Endodermal cell (in vitro differentiated cells): Measurements from ENCODE around the gene GOLGA5. TPM values are rescaled to one million over a fixed set of nuclear protein-coding genes. Genes with fewer than 3 reads are reported as not detected.

Experiments
- DNase-seq: peaks from one replicate; pipeline ENCODE4 v3.0.0-alpha.2; 2017
- H3K27ac ChIP-seq: 2 replicates; pipeline ENCODE4 v1.5.1; 2013; ENCODE audit warnings: mild to moderate bottlenecking, low read depth, low read length, moderate library complexity
- H3K27me3 ChIP-seq: 2 replicates; pipeline ENCODE4 v1.6.1; 2013; ENCODE audit warnings: mild to moderate bottlenecking, low read length, moderate library complexity; ENCODE audit not compliant: insufficient read depth, control insufficient read depth, poor library complexity, severe bottlenecking
- H3K36me3 ChIP-seq: 2 replicates; pipeline ENCODE4 v1.7.0; 2013; ENCODE audit warnings: mild to moderate bottlenecking, low read length, moderate library complexity; ENCODE audit not compliant: control insufficient read depth, insufficient read depth
- H3K4me1 ChIP-seq: one replicate; pipeline ENCODE4 v1.7.0; 2013; ENCODE audit warnings: low read length; ENCODE audit not compliant: control insufficient read depth, insufficient read depth
- H3K4me3 ChIP-seq: 2 replicates; pipeline ENCODE4 v1.5.1; 2013; ENCODE audit warnings: mild to moderate bottlenecking, low read length, moderate library complexity
- H3K9ac ChIP-seq: 2 replicates; pipeline ENCODE4 v1.6.1; 2013; ENCODE audit warnings: mild to moderate bottlenecking, low read length, moderate library complexity; ENCODE audit not compliant: poor library complexity, severe bottlenecking; ENCODE audit errors: extremely low read depth
- H3K9me3 ChIP-seq: 2 replicates; pipeline ENCODE4 v1.6.1; 2013; ENCODE audit warnings: mild to moderate bottlenecking, low read length, moderate library complexity; ENCODE audit not compliant: control insufficient read depth
- H3K27ac Mint-ChIP-seq: 2 replicates; pipeline ENCODE4 v1.8.0; 2020; ENCODE audit warnings: mixed read lengths
- H3K27me3 Mint-ChIP-seq: 2 replicates; pipeline ENCODE4 v1.8.0; 2021; ENCODE audit warnings: mild to moderate bottlenecking, mixed read lengths; ENCODE audit not compliant: insufficient read depth
- H3K36me3 Mint-ChIP-seq: 2 replicates; pipeline ENCODE4 v1.8.0; 2020; ENCODE audit warnings: low read depth, mixed read lengths
- H3K4me1 Mint-ChIP-seq: 2 replicates; pipeline ENCODE4 v1.8.0; 2020; ENCODE audit warnings: mixed read lengths
- H3K4me3 Mint-ChIP-seq: 2 replicates; pipeline ENCODE4 v1.8.0; 2020; ENCODE audit warnings: mild to moderate bottlenecking, moderate library complexity, mixed read lengths
- H3K9me3 Mint-ChIP-seq: 2 replicates; pipeline ENCODE4 v1.8.0; 2020; ENCODE audit warnings: mild to moderate bottlenecking, mixed read lengths
- WGBS, 2 experiments: methylation state at CpG; one replicate each; pipeline versions ENCODE4 v1.1.5 to v1.1.7; 2013; ENCODE audit warnings: missing lambda C conversion rate in 2 of 2, mixed read lengths in 1 of 2; ENCODE audit not compliant: insufficient coverage in 1 of 2, insufficient read length in 1 of 2; 5-methylcytosine and 5-hydroxymethylcytosine counted together
- total RNA-seq, 2 donors: library from RNA; stranded (reverse); fragmentation: NEBNext Ultra II Directional in 1 of 2; extraction: Animal tissue kit (Norgen Biotek cat#: 25700) in 1 of 2; gene quantifications; 2 replicates in 1 of 2; 3 replicates in 1 of 2; pipeline ENCODE4 v1.2.1, GENCODE V29; 2021
- TF ChIP-seq, protein P1 (sequence below): fragments of 200-600 bp; sonication (generic); conservative IDR thresholded peaks from 2 replicates; pipeline ENCODE4 v1.5.0; 2021; ENCODE audit warnings: antibody characterized with exemption, mild to moderate bottlenecking

Gene GOLGA5
- total RNA-seq, 2 donors from 2014 or later: 29.3 to 41.1 TPM

- Histone ChIP-seq H3K4me1 (no peaks in the 10 kb centered on the region), H3K4me3 (no peak overlapping the region), H3K36me3 (no peaks in the 10 kb centered on the region), H3K9me3 (no peaks in the 10 kb centered on the region), H3K9ac (no peak overlapping the region), H3K27me3 (no peaks in the 10 kb centered on the region), H3K27ac (no peak overlapping the region)
- no peak for DNase-seq
- TF ChIP-seq, protein P1, sequence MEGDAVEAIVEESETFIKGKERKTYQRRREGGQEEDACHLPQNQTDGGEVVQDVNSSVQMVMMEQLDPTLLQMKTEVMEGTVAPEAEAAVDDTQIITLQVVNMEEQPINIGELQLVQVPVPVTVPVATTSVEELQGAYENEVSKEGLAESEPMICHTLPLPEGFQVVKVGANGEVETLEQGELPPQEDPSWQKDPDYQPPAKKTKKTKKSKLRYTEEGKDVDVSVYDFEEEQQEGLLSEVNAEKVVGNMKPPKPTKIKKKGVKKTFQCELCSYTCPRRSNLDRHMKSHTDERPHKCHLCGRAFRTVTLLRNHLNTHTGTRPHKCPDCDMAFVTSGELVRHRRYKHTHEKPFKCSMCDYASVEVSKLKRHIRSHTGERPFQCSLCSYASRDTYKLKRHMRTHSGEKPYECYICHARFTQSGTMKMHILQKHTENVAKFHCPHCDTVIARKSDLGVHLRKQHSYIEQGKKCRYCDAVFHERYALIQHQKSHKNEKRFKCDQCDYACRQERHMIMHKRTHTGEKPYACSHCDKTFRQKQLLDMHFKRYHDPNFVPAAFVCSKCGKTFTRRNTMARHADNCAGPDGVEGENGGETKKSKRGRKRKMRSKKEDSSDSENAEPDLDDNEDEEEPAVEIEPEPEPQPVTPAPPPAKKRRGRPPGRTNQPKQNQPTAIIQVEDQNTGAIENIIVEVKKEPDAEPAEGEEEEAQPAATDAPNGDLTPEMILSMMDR: no peak
- Mint-ChIP-seq H3K27me3 (no peaks in the 10 kb centered on the region), H3K9me3 (no peaks in the 10 kb centered on the region), H3K36me3 (no peaks in the 10 kb centered on the region), H3K27ac (no peak overlapping the region), H3K4me1 (peaks cover 6% of the 10 kb centered on the region), H3K4me3 (no peak overlapping the region)
- WGBS, 2 experiments: 70 to 92% methylated on average over 4 to 13 of the region's 13 CpGs
Observed at GRCh38 chr14:92874962-92875661, 81.0 kb downstream of the GOLGA5 start.

GRCh38 chr14:92877757-92878431, 83.8 kb downstream of the GOLGA5 start:
- H3K27ac ChIP-seq: no peak overlapping the region
- Mint-ChIP-seq H3K9me3 (no peaks in the 10 kb centered on the region), H3K4me1 (peaks cover 8% of the 10 kb centered on the region), H3K36me3 (no peaks in the 10 kb centered on the region), H3K27me3 (peaks cover 2% of the 10 kb centered on the region), H3K4me3 (no peak overlapping the region), H3K27ac (no peak overlapping the region)
- H3K4me3 ChIP-seq: no peak overlapping the region
- peak; percentile 63 for DNase-seq
- TF ChIP-seq, protein P1: no peak
- H3K4me1 ChIP-seq: no peaks in the 10 kb centered on the region
- H3K9me3 ChIP-seq: no peaks in the 10 kb centered on the region
- H3K27me3 ChIP-seq: no peaks in the 10 kb centered on the region
- H3K36me3 ChIP-seq: no peaks in the 10 kb centered on the region
- H3K9ac ChIP-seq: no peak overlapping the region
- 52 to 56% methylated on average over 8 to 18 of the region's 18 CpGs for WGBS, 2 experiments

DNA sequence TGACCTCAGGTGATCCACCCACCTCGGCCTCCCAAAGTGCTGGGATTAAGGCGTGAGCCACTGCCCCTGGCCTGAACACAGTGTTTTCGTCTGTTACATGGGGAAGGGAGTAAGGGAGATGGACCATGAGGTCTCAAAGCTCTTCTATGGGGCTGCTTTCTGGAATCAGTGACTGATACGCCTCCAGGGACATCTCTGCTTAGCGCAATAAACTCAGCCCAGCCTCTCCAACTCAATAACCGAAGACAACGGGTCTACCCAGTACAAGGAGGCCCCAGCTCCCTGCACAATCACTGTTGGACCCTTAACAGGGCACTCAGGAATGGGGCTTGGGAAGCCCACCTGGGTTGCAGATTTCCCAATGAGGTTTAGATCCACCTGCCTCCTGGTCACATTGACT, 86.2 kb downstream of the GOLGA5 start:
- H3K27me3 ChIP-seq: no peaks in the 10 kb centered on the region
- H3K36me3 ChIP-seq: no peaks in the 10 kb centered on the region
- TF ChIP-seq, protein P1: no peak
- H3K4me3 ChIP-seq: no peak overlapping the region
- H3K27ac ChIP-seq: no peak overlapping the region
- H3K9me3 Mint-ChIP-seq: no peaks in the 10 kb centered on the region
- H3K27ac Mint-ChIP-seq: no peak overlapping the region
- no peaks in the 10 kb centered on the region for H3K36me3 Mint-ChIP-seq
- H3K27me3 Mint-ChIP-seq: peaks cover 2% of the 10 kb centered on the region
- no peak for DNase-seq
- no peaks in the 10 kb centered on the region for H3K9me3 ChIP-seq
- WGBS, 2 experiments: 87 to 92% methylated on average over 3 to 7 of the region's 7 CpGs
- no peaks in the 10 kb centered on the region for H3K4me1 ChIP-seq
- peaks cover 8% of the 10 kb centered on the region for H3K4me1 Mint-ChIP-seq
- no peak overlapping the region for H3K9ac ChIP-seq
- no peak overlapping the region for H3K4me3 Mint-ChIP-seq
